DMS114 treated with DMSO at 0.1 percent for 48 hours (cell line): ENCODE results near the gene PSMB9.
"Not testable (repeated sequence)": the region's sequence is repeated elsewhere in the genome, so short reads cannot be mapped to it uniquely, and the experiment has no call there.

Experiments
- DNase-seq: peaks from one replicate; lab custom pipeline; 2025; ENCODE audit not compliant: unreplicated experiment; lab: John Stamatoyannopoulos, UW

The PSMB9 gene

GRCh38 chr6:32857156-32857891, 3.3 kb downstream of the PSMB9 start:
- no peak for DNase-seq

GRCh38 chr6:32858194-32858593, 4.2 kb downstream of the PSMB9 start:
- no peak for DNase-seq

GRCh38 chr6:32860674-32861073, 6.7 kb downstream of the PSMB9 start:
- DNase-seq: no peak

GRCh38 chr6:32862725-32863124, 8.7 kb downstream of the PSMB9 start:
- DNase-seq: no peak

- no peak for DNase-seq
These were observed 11.9 kb downstream of the PSMB9 start for GRCh38 chr6:32865724-32866443.

- no peak for DNase-seq
These were observed 13.1 kb downstream of the PSMB9 start for GRCh38 chr6:32867022-32867477.

GRCh38 chr6:32867554-32868256, 13.7 kb downstream of the PSMB9 start:
- DNase-seq: no peak

- DNase-seq: peak; percentile 77
These were observed 14.3 kb downstream of the PSMB9 start for GRCh38 chr6:32868257-32868788.

GRCh38 chr6:32873947-32874346, 20.0 kb downstream of the PSMB9 start:
- not testable (repeated sequence) for DNase-seq

- no peak for DNase-seq
These were observed 22.6 kb downstream of the PSMB9 start for GRCh38 chr6:32876603-32877002.

- no peak for DNase-seq
These were observed 25.7 kb downstream of the PSMB9 start for GRCh38 chr6:32879691-32880090.

- not testable (repeated sequence) for DNase-seq
These were observed 27.0 kb downstream of the PSMB9 start for GRCh38 chr6:32880962-32881361.

GRCh38 chr6:32882879-32883250, 28.9 kb downstream of the PSMB9 start:
- DNase-seq: no peak

- no peak for DNase-seq
These were observed 29.8 kb downstream of the PSMB9 start for GRCh38 chr6:32883789-32884188.

GRCh38 chr6:32885698-32886286, 31.8 kb downstream of the PSMB9 start:
- DNase-seq: peak; percentile 79

- DNase-seq: no peak
These were observed 32.8 kb downstream of the PSMB9 start for GRCh38 chr6:32886681-32887383.

- no peak for DNase-seq
These were observed 33.6 kb downstream of the PSMB9 start for GRCh38 chr6:32887616-32888015.

GRCh38 chr6:32888576-32888975, 34.6 kb downstream of the PSMB9 start:
- DNase-seq: no peak

GRCh38 chr6:32889533-32889932, 35.5 kb downstream of the PSMB9 start:
- DNase-seq: no peak

- DNase-seq: no peak
These were observed 36.8 kb downstream of the PSMB9 start for GRCh38 chr6:32890831-32891230.
